Skeletal muscle satellite cell (primary cell): ENCODE measurements around the gene STOM.

ENCODE experiments used
- H3K27me3 ChIP-seq: 2 replicates; pipeline ENCODE4 v1.7.0; 2013; ENCODE audit warnings: low read length; ENCODE audit not compliant: control insufficient read depth, insufficient read depth
- H3K36me3 ChIP-seq: 2 replicates; pipeline ENCODE4 v1.7.0; 2013; ENCODE audit warnings: mild to moderate bottlenecking, control low read depth, low read length; ENCODE audit not compliant: insufficient read depth
- H3K4me1 ChIP-seq: 2 replicates; pipeline ENCODE4 v1.7.0; 2013; ENCODE audit warnings: low read length; ENCODE audit not compliant: control insufficient read depth, insufficient read depth
- H3K4me2 ChIP-seq: 2 replicates; pipeline ENCODE4 v1.7.0; 2013; ENCODE audit warnings: mild to moderate bottlenecking, low read length
- H3K4me3 ChIP-seq: 2 replicates; pipeline ENCODE4 v1.7.0; 2013; ENCODE audit warnings: low read length
- H3K9ac ChIP-seq: 2 replicates; pipeline ENCODE4 v1.7.0; 2013; ENCODE audit warnings: mild to moderate bottlenecking, low read depth, low read length, moderate library complexity
- H3K9me3 ChIP-seq: replicated peaks from 2 replicates; pipeline ENCODE4 v1.7.0; 2013; ENCODE audit warnings: mild to moderate bottlenecking, control low read depth, low read length

STOM gene

DNA sequence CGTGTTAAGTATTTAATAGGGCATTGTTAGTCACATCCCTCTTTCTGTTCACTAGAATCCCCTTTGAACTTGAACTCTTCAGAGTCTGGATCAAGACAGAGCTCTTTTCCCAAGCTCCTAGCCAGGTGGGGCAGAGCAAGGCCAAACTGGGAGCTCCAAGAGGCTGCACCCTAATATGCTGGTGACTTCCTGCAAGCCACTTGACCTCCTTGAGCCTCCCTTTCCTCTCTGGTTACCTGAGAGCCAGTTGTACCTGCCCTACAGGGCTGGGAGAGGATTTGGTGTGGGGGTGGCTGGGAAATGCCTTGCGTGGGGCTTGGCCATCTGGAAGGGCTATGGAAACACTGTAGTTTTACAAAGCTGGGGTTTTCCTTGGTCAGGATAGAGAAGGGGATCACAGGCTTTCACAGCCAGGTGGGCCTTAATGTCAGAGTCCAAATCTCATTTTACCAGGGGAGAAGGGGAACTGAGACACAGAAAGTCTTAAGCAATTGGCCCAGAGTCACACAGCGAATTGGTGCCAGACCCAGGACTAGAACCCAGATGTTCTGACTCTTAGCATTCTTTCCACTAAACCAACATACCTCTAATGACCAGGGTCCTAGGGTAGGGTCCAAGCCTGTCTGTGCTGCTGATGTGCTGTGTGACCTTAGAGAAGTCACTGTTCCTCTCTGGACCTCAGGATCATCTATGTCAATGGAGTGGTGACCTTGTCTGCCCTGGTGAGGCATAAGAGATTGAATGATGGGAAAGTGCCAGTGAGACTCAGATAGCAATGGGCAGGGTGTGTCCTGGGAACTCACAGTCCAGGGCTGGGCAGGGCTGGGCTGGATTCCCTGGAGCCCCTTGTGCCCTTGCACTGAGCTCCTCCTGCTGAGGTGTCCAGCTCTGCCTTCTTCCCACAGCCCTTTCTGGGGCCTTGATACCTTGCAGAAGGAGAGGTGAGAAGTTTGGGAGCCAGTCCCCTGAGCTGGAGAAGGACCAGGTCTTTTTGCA, 66.3 kb downstream of the STOM start:
- H3K27me3 ChIP-seq = no peaks in the 10 kb centered on the region
- no peak overlapping the region for H3K9ac ChIP-seq
- H3K4me1 ChIP-seq = peaks cover 18% of the 10 kb centered on the region
- H3K36me3 ChIP-seq = peaks cover 59% of the 10 kb centered on the region
- H3K9me3 ChIP-seq = no peaks in the 10 kb centered on the region
- no peak overlapping the region for H3K4me3 ChIP-seq
- H3K4me2 ChIP-seq = no peak overlapping the region

DNA sequence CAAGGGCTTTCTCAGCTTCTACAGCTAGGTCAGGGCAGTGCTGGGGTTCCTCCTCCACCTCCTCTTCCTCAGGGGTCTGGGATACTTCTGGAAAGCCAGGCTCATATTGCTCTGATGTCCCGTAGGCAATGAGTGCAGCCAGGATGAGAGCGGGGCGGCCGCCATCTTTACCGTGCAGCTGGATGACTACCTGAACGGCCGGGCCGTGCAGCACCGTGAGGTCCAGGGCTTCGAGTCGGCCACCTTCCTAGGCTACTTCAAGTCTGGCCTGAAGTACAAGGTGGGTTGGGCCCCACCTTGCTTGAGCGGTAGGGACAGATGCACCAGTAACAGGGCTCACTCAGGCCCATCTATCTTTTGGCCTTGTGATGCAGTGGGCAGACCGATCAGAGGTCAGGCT, 67.3 kb downstream of the STOM start:
- peaks cover 26% of the 10 kb centered on the region for H3K4me1 ChIP-seq
- H3K27me3 ChIP-seq = no peaks in the 10 kb centered on the region
- H3K9me3 ChIP-seq = no peaks in the 10 kb centered on the region
- H3K9ac ChIP-seq = no peak overlapping the region
- peaks cover 51% of the 10 kb centered on the region for H3K36me3 ChIP-seq
- H3K4me2 ChIP-seq = no peak overlapping the region
- H3K4me3 ChIP-seq = no peak overlapping the region

GRCh38 chr9:121302341-121302740, 67.7 kb downstream of the STOM start:
- no peaks in the 10 kb centered on the region for H3K27me3 ChIP-seq
- H3K4me1 ChIP-seq = peaks cover 26% of the 10 kb centered on the region
- H3K9ac ChIP-seq = no peak overlapping the region
- peaks cover 47% of the 10 kb centered on the region for H3K36me3 ChIP-seq
- H3K4me2 ChIP-seq = no peak overlapping the region
- H3K9me3 ChIP-seq = no peaks in the 10 kb centered on the region
- no peak overlapping the region for H3K4me3 ChIP-seq

DNA sequence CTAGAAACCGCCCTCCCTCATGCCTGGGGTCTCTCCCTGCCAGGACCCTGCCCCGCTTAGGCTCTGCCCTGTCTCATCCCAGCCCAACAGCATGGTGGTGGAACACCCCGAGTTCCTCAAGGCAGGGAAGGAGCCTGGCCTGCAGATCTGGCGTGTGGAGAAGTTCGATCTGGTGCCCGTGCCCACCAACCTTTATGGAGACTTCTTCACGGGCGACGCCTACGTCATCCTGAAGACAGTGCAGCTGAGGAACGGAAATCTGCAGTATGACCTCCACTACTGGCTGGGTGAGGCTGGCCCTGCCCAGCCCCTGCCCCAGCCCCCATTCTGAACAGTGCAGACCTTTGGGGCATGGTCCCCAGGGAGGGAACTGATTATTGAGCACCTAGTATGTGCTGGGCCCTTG, 68.2 kb downstream of the STOM start:
- Histone ChIP-seq H3K9me3 (no peaks in the 10 kb centered on the region), H3K27me3 (no peaks in the 10 kb centered on the region), H3K4me1 (peaks cover 26% of the 10 kb centered on the region), H3K4me2 (no peak overlapping the region), H3K4me3 (no peak overlapping the region), H3K9ac (no peak overlapping the region), H3K36me3 (peaks cover 46% of the 10 kb centered on the region)

- H3K4me2 ChIP-seq = peak overlapping the region; percentile 90
- H3K9ac ChIP-seq = peak overlapping the region; percentile 73
- peaks cover 31% of the 10 kb centered on the region for H3K4me1 ChIP-seq
- H3K4me3 ChIP-seq = peak overlapping the region; percentile 66
- peaks cover 50% of the 10 kb centered on the region for H3K36me3 ChIP-seq
- H3K27me3 ChIP-seq = no peaks in the 10 kb centered on the region
- no peaks in the 10 kb centered on the region for H3K9me3 ChIP-seq
Measured at GRCh38 chr9:121300283-121301119, 69.5 kb downstream of the STOM start.

GRCh38 chr9:121299467-121300282, 70.4 kb downstream of the STOM start:
- Histone ChIP-seq H3K4me1 (peaks cover 38% of the 10 kb centered on the region), H3K9me3 (no peaks in the 10 kb centered on the region), H3K9ac (peak overlapping the region; percentile 73), H3K36me3 (peaks cover 49% of the 10 kb centered on the region), H3K4me3 (peak overlapping the region; percentile 66), H3K4me2 (peak overlapping the region; percentile 90), H3K27me3 (no peaks in the 10 kb centered on the region)

- H3K9me3 ChIP-seq = no peaks in the 10 kb centered on the region
- peaks cover 38% of the 10 kb centered on the region for H3K4me1 ChIP-seq
- H3K4me3 ChIP-seq = peak overlapping the region; percentile 66
- no peaks in the 10 kb centered on the region for H3K27me3 ChIP-seq
- peak overlapping the region; percentile 90 for H3K4me2 ChIP-seq
- peaks cover 43% of the 10 kb centered on the region for H3K36me3 ChIP-seq
- peak overlapping the region; percentile 73 for H3K9ac ChIP-seq
Measured at GRCh38 chr9:121298689-121299466, 71.2 kb downstream of the STOM start.

- peaks cover 38% of the 10 kb centered on the region for H3K4me1 ChIP-seq
Measured at GRCh38 chr9:121298016-121298538, 72.0 kb downstream of the STOM start.

GRCh38 chr9:121297389-121297788, 72.7 kb downstream of the STOM start:
- peaks cover 38% of the 10 kb centered on the region for H3K4me1 ChIP-seq
- H3K36me3 ChIP-seq = peaks cover 36% of the 10 kb centered on the region
- H3K4me3 ChIP-seq = no peak overlapping the region
- no peaks in the 10 kb centered on the region for H3K27me3 ChIP-seq
- H3K4me2 ChIP-seq = no peak overlapping the region
- H3K9ac ChIP-seq = no peak overlapping the region
- H3K9me3 ChIP-seq = no peaks in the 10 kb centered on the region

More at GRCh38 chr9:121298016-121298538, 72.0 kb downstream of the STOM start:
- H3K4me3 ChIP-seq = no peak overlapping the region
- H3K9ac ChIP-seq = no peak overlapping the region
- H3K9me3 ChIP-seq = no peaks in the 10 kb centered on the region
- H3K36me3 ChIP-seq = peaks cover 36% of the 10 kb centered on the region
- H3K27me3 ChIP-seq = no peaks in the 10 kb centered on the region
- H3K4me2 ChIP-seq = no peak overlapping the region
